HG02973 (cell line): ENCODE data around the gene CAPSL.
"Not testable (repeated sequence)": the region's sequence is repeated elsewhere in the genome, so short reads cannot be mapped to it uniquely, and the experiment has no call there.

Experiments
- ATAC-seq: cut with Tn5 transposase; IDR thresholded peaks from one replicate; pipeline ENCODE4 v1.9.1; 2021; ENCODE audit warnings: moderate library complexity; ENCODE audit not compliant: unreplicated experiment

Gene CAPSL

GRCh38 chr5:35908814-35909213 lies 29.6 kb downstream of the CAPSL start:
- no peak for ATAC-seq

GRCh38 chr5:35908228-35908627 lies 30.2 kb downstream of the CAPSL start:
- no peak for ATAC-seq

GRCh38 chr5:35904443-35905132 lies 33.8 kb downstream of the CAPSL start:
- ATAC-seq, result peak; percentile 68

GRCh38 chr5:35903631-35904203 lies 34.7 kb downstream of the CAPSL start:
- ATAC-seq, result no peak

GRCh38 chr5:35902046-35902672 lies 36.3 kb downstream of the CAPSL start:
- no peak for ATAC-seq

- ATAC-seq, result no peak
Measured at GRCh38 chr5:35900972-35901695, 37.3 kb downstream of the CAPSL start.

GRCh38 chr5:35899800-35900199 lies 38.6 kb downstream of the CAPSL start:
- ATAC-seq, result no peak

GRCh38 chr5:35898952-35899660 lies 39.3 kb downstream of the CAPSL start:
- ATAC-seq, result no peak

GRCh38 chr5:35894131-35894530 lies 44.3 kb downstream of the CAPSL start:
- no peak for ATAC-seq

GRCh38 chr5:35892799-35893198 lies 45.6 kb downstream of the CAPSL start:
- ATAC-seq, result not testable (repeated sequence)

GRCh38 chr5:35890021-35891020 lies 48.1 kb downstream of the CAPSL start:
- ATAC-seq, result no peak

GRCh38 chr5:35887321-35888100 lies 50.9 kb downstream of the CAPSL start:
- ATAC-seq, result no peak

- ATAC-seq, result no peak
Measured at GRCh38 chr5:35886381-35886780, 52.0 kb downstream of the CAPSL start.

- no peak for ATAC-seq
Measured at GRCh38 chr5:35884773-35885172, 53.6 kb downstream of the CAPSL start.

- no peak for ATAC-seq
Measured at GRCh38 chr5:35884191-35884769, 54.1 kb downstream of the CAPSL start.

GRCh38 chr5:35881758-35882157 lies 56.7 kb downstream of the CAPSL start:
- ATAC-seq, result no peak

- no peak for ATAC-seq
Measured at GRCh38 chr5:35880156-35880555, 58.3 kb downstream of the CAPSL start.

GRCh38 chr5:35879649-35880048 lies 58.8 kb downstream of the CAPSL start:
- ATAC-seq, result no peak

- no peak for ATAC-seq
Measured at GRCh38 chr5:35879096-35879495, 59.3 kb downstream of the CAPSL start.
